ENCODE results near the gene PROC.
A peak's percentile ranks its signal among the peaks of the same experiment; 100 is the strongest.
"Not testable (repeated sequence)": the region's sequence is repeated elsewhere in the genome, so short reads cannot be mapped to it uniquely, and the experiment has no call there.

Gene PROC

DNA sequence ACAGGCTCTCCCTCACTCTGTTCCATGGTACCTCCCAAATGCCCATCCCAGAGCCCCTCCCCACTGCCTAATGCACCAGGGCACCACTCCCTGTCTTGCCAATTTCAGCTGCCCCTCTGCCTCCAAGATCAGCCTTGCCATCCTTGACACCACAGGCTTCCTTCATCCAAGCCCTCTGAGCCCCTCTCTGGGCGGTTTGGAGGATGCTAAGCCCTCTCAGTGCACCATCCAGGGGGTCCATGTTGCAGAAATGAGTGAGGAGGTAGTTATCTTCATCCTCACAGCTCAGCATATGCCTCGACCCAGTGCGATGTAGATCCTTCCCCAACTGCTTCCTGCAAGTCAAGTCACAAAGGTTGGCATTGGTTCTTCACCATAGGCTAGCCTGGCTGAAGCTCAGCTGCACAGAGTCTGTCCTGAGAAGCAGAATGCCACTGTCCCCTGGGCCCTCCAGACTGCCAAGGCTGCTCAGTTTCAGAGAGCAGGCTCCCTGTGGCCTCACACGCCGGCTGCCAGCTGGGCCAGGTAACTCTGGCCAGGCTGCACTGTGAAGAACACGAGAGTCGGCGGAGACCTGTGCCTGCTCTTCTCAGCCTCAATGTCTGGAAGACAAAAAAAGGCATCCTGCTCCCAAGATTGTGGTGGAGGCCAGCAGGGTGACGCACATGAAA is 20.5 kb upstream of the PROC start:
- no peak for DNase-seq

DNA sequence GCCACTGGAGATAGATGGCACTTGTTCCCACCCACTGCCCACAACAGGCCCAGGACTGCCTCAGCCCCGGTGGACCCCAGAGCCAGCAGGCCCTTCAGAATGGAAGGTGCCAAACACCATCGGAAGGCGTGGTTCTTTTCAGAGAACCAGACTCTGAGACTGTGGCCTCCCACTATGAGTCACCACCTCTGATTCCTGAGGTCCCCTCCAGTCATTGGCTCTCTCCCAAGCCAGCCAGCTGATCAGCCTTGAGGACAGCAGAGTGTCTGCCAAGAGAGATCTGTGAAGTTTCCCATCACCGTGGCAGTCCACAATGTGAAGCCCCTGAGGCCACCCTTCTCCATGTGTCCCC is 20.0 kb upstream of the PROC start:
- DNase-seq: peak; percentile 95

DNA sequence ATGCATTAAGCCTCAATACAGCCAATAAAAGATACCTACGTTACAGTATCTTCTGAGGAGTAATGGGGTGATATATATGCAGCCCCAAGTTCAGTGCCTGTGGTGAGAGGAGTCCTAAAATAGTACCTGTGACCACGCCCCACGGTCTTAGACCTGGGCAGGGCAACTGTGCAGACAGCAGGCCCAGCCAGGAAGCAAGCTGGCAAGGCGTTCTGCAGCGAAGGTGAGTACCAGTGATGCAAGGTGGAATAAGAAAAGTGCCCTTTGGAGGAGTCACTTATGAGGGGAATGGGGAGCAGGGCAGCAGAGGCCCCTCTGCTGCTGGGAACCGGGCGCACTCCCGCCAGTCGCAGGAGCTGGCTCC is 17.7 kb upstream of the PROC start:
- no peak for DNase-seq

DNA sequence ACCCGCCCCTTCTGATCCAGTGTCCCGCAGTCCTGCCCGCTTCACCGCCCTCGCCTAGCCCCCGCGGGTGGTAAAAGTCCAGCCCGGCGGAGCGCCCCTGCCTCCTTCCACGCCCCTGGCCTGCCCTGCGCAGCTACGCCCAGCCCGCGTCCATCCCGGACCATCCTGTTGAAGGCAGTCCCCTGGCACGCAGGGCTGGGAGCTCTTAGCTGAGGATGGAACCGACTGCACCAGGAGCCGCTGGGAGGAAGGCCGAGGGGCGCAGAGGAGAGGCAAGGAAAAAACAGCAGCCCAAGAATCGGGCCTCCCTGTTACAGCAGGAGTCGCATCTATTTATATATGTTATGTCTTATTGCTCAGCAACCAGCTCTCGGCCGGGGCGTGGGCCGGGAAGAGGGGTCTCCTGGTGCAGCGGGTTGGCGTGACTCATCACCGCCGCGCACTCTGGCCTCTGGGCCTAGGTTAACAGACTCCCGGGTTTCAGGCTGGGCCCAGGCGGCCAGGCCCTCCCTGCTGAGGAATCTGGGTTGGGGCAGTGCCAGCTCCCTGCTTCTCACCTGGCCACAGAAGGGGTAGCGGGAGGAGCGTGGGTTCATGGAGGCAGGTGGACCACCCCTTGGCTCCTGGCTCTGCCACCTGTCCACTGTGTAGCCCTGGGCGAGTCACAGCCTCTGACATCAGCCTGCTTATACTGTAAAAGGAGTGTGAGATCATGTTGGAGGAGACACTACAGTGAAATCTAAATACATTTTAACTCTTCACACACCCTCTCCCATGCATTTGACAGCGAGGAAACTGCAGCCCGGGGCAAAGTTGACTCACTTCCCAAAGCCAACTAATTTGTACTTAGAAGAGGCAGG is 17.1 kb upstream of the PROC start:
- no peak for DNase-seq

DNA sequence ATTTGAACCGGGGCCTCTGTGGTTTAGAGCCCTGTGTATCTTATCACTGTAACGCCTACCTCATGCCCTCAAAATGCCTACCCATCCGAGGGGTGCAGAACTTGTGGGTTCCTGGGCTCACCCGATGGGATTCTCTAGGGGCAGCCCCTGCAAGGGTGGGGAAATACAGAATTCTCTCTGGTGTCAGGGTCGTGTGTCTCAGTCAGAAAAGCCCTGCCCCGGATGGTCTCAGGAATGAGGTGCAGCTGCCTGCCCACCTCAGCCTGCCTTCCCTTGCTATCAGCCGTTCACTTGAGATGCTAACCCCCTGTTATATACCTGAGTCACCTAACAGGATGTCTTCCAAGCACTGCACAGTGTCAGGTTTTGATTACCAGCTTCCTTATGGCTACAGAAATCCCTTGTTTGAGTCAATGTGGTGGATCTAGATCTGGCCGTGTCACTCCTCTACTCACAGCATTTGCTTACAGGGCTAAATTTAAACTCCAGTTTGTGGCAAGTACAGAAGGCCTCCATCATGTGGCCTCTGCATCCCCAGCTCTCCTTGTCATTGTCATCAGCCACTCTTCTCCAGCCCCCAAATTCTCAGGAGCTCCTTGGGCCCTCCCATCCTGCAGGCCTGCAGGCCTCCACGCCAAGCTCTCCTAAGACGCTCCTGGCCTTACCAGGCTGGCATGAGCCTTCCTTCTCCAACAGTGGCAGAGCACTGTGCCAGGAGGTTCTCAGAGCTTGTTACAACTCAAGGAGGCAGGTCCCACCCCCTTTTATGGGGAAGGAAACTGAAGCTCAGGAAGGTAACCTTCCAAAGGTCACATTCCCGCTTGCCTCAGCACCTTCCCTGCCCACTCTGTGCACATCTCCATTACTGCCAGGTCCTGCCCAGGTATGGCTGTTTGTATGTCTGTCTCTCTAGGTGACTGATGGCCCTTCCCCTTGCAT is 16.2 kb upstream of the PROC start:
- DNase-seq: no peak

DNA sequence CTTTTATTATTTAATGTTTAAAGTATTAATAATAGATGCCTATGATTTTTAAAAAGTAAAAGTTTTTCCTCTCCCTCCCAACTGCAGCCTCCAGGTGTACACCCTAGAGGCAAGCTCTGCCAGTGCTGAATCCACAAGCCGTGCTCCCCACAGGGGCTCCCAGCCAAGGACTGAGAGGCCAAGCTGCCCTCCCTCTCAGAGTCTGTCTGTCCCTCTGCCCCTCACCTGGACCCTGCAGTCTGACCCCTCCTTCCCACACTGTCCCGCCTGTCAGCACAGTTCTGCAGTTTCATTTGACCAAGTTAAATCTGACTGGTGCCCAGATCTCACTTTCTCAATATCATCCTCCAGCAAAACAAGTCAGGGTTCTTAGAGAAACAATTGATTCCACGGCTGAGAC is 14.8 kb upstream of the PROC start:
- no peak for DNase-seq

DNA sequence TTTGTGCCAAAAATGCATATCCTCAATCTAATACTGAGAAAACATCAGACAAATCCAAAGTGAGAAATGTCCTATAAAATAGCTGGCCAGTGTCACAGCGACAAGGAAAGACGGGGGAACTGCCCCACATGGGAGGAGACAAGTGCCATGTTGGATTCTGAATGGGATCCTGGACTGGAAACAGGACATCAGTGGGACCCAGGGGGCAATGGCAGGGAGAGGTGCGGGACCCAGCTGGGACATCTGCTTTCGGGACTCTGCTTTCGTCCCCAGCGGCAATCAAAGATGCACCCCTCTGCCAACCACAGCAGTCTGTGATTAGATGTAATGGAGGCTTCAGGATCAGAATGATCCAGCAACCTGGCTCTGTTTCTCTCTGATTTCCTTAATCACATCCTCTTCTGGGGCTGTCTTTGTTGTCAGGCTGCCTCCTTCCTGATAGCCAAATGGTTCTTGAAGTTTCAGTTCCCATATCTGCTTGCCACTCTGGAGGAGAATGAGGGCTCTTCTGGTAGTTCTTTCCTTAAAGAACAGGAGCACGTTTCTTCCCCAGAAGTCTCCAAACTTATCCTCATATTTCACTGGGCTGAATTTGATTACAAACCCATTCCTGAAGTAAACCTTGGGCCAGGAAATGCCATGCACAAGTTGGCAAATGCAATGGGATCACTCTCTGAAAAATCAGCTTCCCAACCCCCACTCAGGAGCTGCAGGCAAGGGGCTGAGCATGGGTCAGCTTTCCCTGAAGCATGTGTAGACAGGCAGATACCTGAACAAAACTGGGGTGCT is 13.6 kb upstream of the PROC start:
- no peak for DNase-seq

DNA sequence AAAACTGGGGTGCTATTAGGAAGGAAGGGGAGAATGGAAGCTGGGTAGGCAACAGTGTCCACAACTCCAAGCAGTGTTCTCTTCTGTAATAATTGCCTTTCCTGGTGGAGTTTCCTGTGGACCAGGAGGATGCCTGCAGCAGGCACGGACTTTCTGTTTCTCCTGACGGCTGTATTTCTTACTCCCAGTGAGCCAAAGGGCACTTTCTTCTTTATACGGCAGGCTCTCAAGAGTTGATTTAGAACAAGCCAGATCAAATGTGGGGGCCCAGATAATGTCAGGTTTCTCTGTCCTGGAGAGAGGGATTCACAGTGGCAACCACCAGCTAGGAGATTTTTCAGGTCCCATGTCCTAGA is 13.0 kb upstream of the PROC start:
- no peak for DNase-seq

DNA sequence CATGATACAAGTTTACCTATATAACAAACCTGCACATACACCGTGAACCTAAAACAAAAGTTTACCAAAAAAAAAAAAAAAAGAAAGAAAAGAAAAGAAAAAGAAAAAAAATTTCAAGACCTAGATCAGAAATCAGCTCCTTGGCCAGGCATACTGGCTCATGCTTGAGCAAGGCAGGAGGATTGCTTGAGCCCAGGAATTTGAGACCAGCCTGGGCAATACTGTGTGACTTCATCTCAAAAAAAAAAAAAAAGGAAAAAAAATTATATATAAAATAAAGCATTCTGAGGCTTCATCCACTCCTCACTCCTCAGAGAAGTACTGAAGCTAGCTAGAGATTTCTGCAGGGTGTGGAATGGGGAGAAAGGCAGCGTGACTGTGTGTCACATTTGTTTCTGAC is 11.8 kb upstream of the PROC start:
- DNase-seq: no peak

DNA sequence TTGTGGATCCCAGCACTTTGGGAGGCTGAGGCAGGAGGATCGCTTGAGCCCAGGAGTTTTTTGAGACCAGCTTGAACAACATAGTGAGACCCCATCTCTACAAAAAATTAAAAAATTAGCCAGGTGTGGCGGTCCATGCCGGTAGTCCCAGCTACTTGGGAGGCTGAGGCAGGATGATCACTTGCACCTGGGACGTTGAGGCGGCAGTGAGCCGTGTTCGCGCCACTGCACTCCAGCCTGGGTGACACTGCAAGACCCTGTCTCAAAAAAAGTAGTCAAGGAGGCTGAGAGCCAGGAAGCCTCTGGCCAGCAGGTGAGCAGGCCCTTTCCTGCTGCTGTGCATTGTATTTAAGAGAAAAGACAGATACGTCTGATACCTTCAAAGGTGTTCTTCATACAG is 11.1 kb upstream of the PROC start:
- DNase-seq: no peak

DNA sequence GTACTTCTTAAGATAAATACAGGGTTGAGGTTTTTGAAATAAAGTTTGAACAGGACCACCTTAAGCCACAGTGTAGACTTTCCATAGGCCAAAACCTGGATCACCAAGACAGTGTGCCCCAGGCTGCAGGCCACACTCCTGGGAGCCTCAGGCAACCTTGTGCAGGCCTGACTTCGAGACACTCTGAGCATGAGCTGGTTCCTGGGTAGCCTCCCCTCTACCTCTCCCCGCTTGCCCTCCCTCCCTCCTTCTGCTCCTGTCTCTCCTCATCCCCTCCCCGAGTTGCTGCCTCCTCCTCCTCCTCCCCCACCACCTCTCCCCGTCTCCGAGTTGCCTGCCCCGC is 10.6 kb upstream of the PROC start:
- no peak for DNase-seq

DNA sequence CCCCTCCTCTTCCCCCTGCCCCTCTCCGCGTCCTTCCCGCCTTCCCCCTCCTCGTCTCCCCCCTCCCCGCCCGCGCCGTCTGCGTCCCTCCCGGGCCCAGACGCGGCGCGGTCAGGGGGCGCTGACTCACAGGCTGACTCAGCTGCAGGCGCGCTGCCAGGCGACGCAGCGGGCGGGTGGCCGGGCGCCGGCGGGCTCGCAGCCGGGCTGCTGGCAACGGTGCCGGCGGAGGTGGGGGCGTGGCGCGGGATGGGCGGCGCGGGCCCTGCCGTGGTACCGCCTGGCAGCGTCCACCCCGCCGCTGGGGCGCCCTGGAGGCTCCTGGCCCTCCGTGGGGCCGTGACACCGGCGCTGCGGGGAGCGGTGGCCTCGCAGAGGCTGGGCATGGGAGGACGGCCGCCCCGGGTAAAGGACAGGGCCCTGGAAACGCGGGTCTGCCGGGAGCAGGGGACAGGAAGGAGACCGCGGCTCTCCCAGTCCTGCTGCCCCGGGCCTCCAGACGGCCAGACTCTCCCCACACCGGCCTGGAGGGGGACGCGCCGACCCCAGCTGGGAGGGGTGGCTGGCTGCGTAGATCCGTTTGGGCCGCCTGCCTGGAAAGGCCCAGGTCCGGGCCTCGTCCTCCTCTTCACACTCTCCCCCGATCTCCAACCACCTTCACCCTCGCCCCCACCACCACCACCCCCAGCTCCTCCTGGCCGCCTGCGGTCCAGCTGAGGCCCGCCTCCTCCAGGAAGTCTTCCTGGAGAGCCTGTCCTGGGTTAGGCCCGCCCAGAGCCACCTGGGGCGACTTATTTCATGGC is 10.0 kb upstream of the PROC start:
- DNase-seq: peak; percentile 86

DNA sequence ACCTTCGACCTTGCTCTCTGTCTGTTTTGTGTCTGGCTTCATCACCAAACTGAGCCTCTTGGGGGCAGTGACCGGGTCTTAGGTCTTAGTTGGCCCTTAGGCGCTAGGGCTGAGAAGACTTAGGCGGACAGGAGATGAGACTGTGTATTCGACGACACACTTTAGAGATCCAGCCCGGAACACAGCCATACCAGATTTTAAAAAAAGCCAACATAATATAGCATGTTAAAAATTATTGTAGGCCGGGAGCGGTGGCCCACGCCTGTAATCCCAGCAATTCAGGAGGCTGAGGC is 9.5 kb upstream of the PROC start:
- DNase-seq: no peak

DNA sequence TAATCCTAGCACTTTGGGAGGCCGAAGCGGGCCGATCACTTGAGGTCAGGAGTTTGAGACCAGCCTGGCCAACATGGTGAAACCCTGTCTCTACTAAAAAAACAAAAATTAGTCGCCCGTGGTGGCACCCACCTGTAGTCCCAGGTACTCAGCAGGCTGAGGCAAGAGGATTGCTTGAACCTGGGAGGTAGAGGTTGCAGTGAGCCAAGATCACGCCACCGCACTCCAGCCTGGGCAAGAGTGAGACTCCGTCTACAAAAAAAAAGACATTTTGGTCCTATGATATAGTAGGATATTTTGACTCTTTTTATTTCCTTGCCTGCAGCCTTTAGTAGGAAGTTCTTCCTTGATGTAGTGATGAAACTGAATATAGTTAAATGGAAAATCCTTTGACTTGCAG is 8.5 kb upstream of the PROC start:
- not testable (repeated sequence) for DNase-seq

DNA sequence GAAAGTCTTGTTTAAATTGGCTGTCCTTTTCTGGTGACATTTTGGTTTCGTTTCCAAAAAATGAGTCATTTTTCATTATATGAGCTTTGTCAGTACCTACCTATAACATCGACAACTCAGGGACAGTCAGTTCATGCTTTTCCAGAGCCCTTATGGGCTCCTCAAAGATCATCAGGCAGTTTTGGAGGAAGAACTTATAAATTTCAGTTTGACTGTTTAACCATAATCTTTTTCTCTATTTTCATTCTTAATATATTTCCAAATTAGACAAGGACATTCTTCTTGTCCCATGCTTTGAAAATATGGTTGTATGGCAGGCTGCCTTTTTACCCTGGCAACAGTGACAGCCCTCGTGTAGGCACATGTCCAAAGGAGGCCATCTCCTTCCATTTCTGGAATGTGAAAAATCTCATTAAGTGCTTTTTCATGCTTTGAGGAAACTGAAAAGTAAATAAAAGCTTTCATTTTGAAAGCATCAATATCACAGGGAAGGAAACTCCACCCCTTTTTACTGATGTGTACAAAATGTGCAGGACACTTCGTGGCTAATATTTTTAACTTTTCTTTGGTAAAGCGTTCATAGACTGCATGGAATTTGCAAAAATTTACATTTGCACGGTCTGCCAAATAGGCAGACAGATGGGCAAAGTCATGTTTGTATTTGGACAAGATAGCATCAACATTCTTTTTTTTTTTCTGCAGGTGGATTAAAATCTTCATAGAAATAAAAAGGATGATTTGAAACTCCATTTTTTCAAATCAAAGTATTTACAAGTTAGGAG is 7.2 kb upstream of the PROC start:
- DNase-seq: no peak

DNA sequence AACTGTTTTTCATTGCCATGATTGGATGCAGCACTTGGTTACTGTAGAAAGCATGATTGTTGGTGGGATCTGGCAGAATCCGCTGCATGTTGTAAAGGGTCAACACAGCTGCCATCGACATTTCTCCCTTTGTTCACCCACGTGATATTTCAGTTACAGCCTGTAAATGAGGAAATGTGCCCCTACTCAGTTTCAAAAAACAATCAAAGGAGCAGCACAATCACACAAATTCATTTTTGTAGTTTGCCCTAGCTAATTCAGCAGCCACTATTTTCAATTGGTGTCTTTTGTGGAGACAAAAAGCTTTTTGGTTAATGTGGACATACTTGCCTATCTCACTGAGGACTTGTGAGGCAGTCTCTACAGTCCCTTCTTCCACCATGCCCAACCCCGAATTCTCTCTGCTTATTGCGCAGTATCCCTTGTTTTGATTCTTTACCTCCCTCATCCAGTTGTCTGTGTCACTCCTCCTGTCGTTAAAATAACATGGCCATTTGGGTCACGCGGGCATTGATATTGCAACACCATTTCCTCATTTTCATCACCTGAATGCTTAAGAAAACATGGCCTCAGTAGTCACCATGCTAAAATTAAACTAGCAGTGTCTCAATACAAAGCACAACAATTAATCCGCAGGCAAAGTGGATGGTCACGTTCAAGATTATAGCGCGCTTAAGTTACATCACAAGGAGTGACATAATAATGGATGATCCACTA is 6.4 kb upstream of the PROC start:
- DNase-seq: no peak

DNA sequence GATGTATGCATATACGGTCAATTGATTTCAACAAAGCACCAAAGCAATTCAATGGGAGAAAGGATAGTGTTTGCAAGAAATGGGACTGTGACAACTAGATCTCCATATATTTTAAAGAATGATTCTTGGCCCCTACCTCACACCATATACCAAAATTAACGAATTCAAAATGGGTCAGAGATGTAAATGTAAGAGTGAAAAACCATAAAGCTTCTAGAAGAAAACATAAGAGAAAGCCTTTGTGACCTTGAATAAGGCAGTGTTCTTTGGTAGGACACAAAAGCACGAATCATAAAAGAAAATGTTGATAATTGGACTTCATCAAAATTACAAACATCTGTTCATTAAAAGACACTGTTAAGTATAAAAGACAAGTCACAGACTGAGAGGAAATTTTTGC is 5.0 kb upstream of the PROC start:
- no peak for DNase-seq

DNA sequence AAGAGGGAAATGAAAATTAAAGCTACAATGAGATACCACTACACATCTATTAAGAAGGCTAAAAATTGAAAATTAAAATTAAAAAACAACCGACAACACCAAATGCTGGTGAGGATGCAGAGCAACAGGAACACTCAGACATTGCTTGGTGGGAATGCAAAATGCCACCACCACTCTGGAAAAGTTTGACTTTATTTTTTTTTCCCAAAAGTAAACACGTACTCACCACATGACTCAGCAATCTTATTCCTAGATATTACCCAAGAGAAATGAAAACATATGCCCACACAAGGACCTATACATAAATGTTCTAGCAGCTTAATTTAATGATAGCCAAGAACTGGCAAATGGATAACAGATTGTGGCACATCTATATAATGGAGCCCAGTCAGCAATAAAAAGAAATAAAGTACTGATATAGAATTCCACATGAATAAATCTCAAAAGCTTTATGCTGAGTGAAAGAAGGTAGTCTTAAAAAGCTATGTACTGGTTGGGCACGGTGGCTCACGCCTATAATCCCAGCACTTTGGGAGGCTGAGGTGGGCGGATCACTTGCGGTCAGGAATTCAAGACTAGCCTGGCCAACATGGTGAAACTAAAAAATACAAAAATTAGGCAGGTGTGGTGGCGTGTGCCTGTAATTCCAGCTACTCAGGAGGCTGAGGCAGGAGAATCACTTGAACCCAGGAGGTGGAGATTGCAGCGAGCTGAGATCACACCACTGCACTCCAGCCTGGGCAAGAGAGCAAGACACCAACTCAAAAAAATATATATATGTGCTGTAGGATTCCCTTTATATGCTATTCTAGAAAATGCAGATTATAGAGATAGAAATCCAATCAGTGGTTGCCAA is 4.2 kb upstream of the PROC start:
- no peak for DNase-seq

DNA sequence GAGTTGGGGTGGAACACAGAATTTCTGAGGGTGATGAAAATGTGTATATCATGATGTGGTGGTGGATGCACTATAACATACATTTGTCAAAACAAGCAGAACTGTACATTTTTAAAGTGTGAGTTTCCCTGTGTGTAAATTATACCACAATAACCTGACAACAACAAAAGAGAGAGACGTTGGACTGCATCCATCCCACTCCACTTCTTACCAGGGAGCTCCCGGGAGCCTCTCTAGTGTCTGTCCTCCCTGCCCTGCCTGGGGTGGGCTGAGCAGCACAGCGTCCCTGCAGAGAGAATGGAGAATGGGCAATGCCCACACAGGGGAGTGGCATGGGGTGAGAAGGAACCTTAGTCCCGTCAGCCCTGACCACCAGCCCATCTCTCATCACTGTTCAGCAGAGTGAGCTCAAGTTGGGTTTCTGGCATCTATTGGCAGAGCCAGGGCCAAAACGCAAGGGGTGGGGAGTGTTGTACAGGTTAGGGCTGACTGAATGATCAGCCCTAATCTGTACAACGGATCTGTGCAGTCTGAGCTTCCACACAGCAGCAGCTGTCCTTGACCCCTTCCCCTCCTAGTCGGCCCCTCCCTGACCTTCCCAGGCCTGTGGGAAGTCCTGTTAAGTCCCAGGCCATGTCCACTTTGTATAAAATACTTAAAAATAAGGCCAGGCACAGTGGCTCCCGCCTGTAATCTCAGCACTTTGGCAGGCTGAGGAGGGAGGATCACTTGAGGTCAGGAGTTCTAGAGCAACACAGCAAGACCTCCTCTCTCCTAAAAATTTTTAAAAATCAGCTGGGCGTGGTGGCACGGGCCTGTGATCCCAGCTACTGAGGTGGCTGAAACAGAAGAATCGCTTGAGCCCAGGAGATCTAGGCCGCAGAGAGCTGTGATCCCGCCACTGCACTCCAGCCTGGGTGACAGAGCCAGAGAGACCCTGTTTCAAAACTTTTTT is 3.3 kb upstream of the PROC start:
- no peak for DNase-seq
